ENCODE results near the gene ORMDL2. TPM values are rescaled to one million over a fixed set of nuclear protein-coding genes. Genes with fewer than 3 reads are reported as not detected.

ORMDL2 gene
- total and polyA plus RNA-seq, 10 of the 15 experiments (the other 5 are each of a cell fraction or from before 2014, with no cell fraction given): 15.0 to 135 (median 33.9) TPM

- no peak overlapping the region for H3K9ac ChIP-seq (ENCODE audit: control insufficient read depth, insufficient read depth, low read length)
- WGBS (ENCODE audit: insufficient coverage, insufficient replicate concordance, low lambda C conversion rate, missing lambda C conversion rate): 73% methylated on average over 4 of the region's 4 CpGs
- TF ChIP-seq ATF7 (IDR thresholded peaks at IDR 0.05; ENCODE audit: low read depth) (no peak), RELB (IDR thresholded peaks at IDR 0.05; ENCODE audit: low read depth) (no peak), MXI1 (IDR thresholded peaks at IDR 0.05; ENCODE audit: low read depth, low read length) (no peak), SREBF1 (IDR thresholded peaks at IDR 0.05; ENCODE audit: low read length) (no peak), MAX (IDR thresholded peaks at IDR 0.05; ENCODE audit: low read depth, low read length) (no peak), EGR1 (IDR thresholded peaks at IDR 0.05; ENCODE audit: borderline replicate concordance in 1 of 2, low read depth in 2 of 2, low read length in 2 of 2) (no peak), MTA2 (IDR thresholded peaks at IDR 0.05; ENCODE audit: low read depth) (no peak), ZNF384 (IDR thresholded peaks at IDR 0.05; ENCODE audit: borderline replicate concordance, low read depth, low read length) (no peak), ASH2L (IDR thresholded peaks at IDR 0.05; ENCODE audit: borderline replicate concordance, low read depth) (no peak), ESRRA (IDR thresholded peaks at IDR 0.05; ENCODE audit: low read length) (no peak), TBL1XR1 (IDR thresholded peaks at IDR 0.05; ENCODE audit: low read depth, low read length) (no peak), SIN3A (IDR thresholded peaks at IDR 0.05; ENCODE audit: low read depth, low read length) (no peak), CHD4 (IDR thresholded peaks at IDR 0.05) (no peak), FOS (IDR thresholded peaks at IDR 0.05; ENCODE audit: borderline replicate concordance, extremely low read depth, insufficient read length) (no peak), RELA (IDR thresholded peaks at IDR 0.05; ENCODE audit: borderline replicate concordance, partially characterized antibody) (no peak), ZNF217 (IDR thresholded peaks at IDR 0.05) (no peak)
- TF ChIP-seq, protein P1, sequence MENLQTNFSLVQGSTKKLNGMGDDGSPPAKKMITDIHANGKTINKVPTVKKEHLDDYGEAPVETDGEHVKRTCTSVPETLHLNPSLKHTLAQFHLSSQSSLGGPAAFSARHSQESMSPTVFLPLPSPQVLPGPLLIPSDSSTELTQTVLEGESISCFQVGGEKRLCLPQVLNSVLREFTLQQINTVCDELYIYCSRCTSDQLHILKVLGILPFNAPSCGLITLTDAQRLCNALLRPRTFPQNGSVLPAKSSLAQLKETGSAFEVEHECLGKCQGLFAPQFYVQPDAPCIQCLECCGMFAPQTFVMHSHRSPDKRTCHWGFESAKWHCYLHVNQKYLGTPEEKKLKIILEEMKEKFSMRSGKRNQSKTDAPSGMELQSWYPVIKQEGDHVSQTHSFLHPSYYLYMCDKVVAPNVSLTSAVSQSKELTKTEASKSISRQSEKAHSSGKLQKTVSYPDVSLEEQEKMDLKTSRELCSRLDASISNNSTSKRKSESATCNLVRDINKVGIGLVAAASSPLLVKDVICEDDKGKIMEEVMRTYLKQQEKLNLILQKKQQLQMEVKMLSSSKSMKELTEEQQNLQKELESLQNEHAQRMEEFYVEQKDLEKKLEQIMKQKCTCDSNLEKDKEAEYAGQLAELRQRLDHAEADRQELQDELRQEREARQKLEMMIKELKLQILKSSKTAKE (IDR thresholded peaks at IDR 0.05; ENCODE audit: low read depth, poor library complexity, severe bottlenecking): no peak
- TF ChIP-seq, protein P2, sequence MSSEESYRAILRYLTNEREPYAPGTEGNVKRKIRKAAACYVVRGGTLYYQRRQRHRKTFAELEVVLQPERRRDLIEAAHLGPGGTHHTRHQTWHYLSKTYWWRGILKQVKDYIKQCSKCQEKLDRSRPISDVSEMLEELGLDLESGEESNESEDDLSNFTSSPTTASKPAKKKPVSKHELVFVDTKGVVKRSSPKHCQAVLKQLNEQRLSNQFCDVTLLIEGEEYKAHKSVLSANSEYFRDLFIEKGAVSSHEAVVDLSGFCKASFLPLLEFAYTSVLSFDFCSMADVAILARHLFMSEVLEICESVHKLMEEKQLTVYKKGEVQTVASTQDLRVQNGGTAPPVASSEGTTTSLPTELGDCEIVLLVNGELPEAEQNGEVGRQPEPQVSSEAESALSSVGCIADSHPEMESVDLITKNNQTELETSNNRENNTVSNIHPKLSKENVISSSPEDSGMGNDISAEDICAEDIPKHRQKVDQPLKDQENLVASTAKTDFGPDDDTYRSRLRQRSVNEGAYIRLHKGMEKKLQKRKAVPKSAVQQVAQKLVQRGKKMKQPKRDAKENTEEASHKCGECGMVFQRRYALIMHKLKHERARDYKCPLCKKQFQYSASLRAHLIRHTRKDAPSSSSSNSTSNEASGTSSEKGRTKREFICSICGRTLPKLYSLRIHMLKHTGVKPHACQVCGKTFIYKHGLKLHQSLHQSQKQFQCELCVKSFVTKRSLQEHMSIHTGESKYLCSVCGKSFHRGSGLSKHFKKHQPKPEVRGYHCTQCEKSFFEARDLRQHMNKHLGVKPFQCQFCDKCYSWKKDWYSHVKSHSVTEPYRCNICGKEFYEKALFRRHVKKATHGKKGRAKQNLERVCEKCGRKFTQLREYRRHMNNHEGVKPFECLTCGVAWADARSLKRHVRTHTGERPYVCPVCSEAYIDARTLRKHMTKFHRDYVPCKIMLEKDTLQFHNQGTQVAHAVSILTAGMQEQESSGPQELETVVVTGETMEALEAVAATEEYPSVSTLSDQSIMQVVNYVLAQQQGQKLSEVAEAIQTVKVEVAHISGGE (CRISPR knock-in tag; IDR thresholded peaks at IDR 0.05): no peak
- H2AFZ ChIP-seq (ENCODE audit: control insufficient read depth, low read depth, low read length): no peak overlapping the region
- DNase-seq (ENCODE audit: low read depth, low spot score): no peak
- no peak overlapping the region for H3K4me2 ChIP-seq (ENCODE audit: control insufficient read depth, insufficient read depth)
- ChIA-PET RAD21 (ENCODE audit: unreplicated experiment) (interaction anchor here (1.3 to 3.0 kb wide), 2 partner anchors 54 to 59 kb away, joined by 4 to 11 read pairs; no protein-coding TSS in a partner anchor), CTCF (interaction anchor here (0.8 to 6.7 kb wide), 10 partner anchors 8 to 198 kb away, joined by 3 to 65 read pairs (median 6); partner anchors contain the start of genes ORMDL2 and SARNP), POLR2A (interaction anchor here (0.6 to 1.1 kb wide), 2 partner anchors 15 to 128 kb away, joined by 3 to 4 read pairs; no protein-coding TSS in a partner anchor), SMC1A (ENCODE audit: uncharacterized antibody, unreplicated experiment) (interaction anchor here (1.3 to 5.2 kb wide), 4 partner anchors 17 to 58 kb away, joined by 3 to 30 read pairs (median 10); no protein-coding TSS in a partner anchor)
- ATAC-seq: no peak
- H4K20me1 ChIP-seq (ENCODE audit: control insufficient read depth, insufficient read depth): no peaks in the 10 kb centered on the region
- H3K36me3 ChIP-seq (ENCODE audit: control insufficient read depth in 2 of 2, insufficient read depth in 2 of 2, low read length in 1 of 2): peaks cover 0 to 23% of the 10 kb centered on the region in 2 experiments
- no TSS peak for BruUV-seq (replicated peaks)
- H3K4me1 ChIP-seq (ENCODE audit: control insufficient read depth, insufficient read depth, low read length): no peaks in the 10 kb centered on the region
- no peak for FAIRE-seq
- intact Hi-C loops (cut with micrococcal nuclease; ENCODE audit: unreplicated experiment) (loop anchor here (5.0 kb wide), 1 partner anchor 60 kb away; no protein-coding TSS in a partner anchor), in situ Hi-C loops (cut with MboI) (no loop called here)
- H3K27me3 ChIP-seq (replicated peaks in 1 of 2; ENCODE audit: control insufficient read depth in 2 of 2, insufficient read depth in 2 of 2, low read length in 1 of 2): no peaks in the 10 kb centered on the region
- H3K27ac ChIP-seq (ENCODE audit: control insufficient read depth, insufficient read depth): no peak overlapping the region
- H3K9me3 ChIP-seq (replicated peaks; ENCODE audit: control insufficient read depth, insufficient read depth, low read length): no peaks in the 10 kb centered on the region
- H3K79me2 ChIP-seq (ENCODE audit: control insufficient read depth, insufficient read depth, low read length): peaks cover 2% of the 10 kb centered on the region
- H3K4me3 ChIP-seq: no peak overlapping the region
Observed at GRCh38 chr12:55797550-55797949, 20.3 kb upstream of the ORMDL2 start.

Data from GM12878 (cell line).